Measurements from ENCODE around the gene ADAMTS12. TPM values are rescaled to one million over a fixed set of nuclear protein-coding genes. Genes with fewer than 3 reads are reported as not detected.

The ADAMTS12 gene
- total RNA-seq, 1 experiment from 2014 or later = 0.15 TPM

DNA sequence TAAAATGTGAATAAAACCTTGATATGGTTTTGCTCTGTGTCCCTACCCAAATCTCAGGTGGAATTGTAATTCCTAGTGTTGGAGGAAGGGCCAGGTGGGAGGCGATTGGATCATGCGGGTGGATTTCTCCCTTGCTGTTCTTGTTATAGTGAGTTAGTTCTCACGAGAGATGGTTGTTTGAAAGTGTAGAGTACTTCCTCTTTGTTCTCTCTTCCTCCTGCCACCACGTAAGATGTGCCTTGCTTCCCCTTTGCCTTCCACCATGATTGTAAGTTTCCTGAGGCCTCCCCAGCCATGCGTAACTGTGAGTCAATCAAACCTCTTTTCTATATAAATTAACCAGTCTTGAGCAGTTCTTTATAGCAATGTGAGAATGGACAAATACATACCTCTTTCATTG is 416.1 kb downstream of the ADAMTS12 start:
- intact Hi-C loops (cut with micrococcal nuclease; ENCODE audit: unreplicated experiment) = loop anchor here (10.0 kb wide), 1 partner anchor 459 kb away; the partner anchor contains the start of gene RXFP3
- TF ChIP-seq, protein P1, sequence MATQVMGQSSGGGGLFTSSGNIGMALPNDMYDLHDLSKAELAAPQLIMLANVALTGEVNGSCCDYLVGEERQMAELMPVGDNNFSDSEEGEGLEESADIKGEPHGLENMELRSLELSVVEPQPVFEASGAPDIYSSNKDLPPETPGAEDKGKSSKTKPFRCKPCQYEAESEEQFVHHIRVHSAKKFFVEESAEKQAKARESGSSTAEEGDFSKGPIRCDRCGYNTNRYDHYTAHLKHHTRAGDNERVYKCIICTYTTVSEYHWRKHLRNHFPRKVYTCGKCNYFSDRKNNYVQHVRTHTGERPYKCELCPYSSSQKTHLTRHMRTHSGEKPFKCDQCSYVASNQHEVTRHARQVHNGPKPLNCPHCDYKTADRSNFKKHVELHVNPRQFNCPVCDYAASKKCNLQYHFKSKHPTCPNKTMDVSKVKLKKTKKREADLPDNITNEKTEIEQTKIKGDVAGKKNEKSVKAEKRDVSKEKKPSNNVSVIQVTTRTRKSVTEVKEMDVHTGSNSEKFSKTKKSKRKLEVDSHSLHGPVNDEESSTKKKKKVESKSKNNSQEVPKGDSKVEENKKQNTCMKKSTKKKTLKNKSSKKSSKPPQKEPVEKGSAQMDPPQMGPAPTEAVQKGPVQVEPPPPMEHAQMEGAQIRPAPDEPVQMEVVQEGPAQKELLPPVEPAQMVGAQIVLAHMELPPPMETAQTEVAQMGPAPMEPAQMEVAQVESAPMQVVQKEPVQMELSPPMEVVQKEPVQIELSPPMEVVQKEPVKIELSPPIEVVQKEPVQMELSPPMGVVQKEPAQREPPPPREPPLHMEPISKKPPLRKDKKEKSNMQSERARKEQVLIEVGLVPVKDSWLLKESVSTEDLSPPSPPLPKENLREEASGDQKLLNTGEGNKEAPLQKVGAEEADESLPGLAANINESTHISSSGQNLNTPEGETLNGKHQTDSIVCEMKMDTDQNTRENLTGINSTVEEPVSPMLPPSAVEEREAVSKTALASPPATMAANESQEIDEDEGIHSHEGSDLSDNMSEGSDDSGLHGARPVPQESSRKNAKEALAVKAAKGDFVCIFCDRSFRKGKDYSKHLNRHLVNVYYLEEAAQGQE (IDR thresholded peaks at IDR 0.05; ENCODE audit: insufficient read depth in 1 of 2, low read depth in 2 of 2, low read length in 1 of 2) = no peak
- TF ChIP-seq, protein P2, sequence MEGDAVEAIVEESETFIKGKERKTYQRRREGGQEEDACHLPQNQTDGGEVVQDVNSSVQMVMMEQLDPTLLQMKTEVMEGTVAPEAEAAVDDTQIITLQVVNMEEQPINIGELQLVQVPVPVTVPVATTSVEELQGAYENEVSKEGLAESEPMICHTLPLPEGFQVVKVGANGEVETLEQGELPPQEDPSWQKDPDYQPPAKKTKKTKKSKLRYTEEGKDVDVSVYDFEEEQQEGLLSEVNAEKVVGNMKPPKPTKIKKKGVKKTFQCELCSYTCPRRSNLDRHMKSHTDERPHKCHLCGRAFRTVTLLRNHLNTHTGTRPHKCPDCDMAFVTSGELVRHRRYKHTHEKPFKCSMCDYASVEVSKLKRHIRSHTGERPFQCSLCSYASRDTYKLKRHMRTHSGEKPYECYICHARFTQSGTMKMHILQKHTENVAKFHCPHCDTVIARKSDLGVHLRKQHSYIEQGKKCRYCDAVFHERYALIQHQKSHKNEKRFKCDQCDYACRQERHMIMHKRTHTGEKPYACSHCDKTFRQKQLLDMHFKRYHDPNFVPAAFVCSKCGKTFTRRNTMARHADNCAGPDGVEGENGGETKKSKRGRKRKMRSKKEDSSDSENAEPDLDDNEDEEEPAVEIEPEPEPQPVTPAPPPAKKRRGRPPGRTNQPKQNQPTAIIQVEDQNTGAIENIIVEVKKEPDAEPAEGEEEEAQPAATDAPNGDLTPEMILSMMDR (IDR thresholded peaks at IDR 0.05) = no peak
- TF ChIP-seq POLR2AphosphoS5 (IDR thresholded peaks at IDR 0.05; ENCODE audit: low read depth, low read length) = no peak
- TF ChIP-seq TCF7L2 (IDR thresholded peaks at IDR 0.05; ENCODE audit: low read depth, low read length) = no peak
- TF ChIP-seq SIN3A (IDR thresholded peaks at IDR 0.05; ENCODE audit: borderline replicate concordance, insufficient read depth, low read depth, low read length) = no peak
- Histone ChIP-seq H3K27me3 (ENCODE audit: control insufficient read depth, insufficient read depth, low read length) (no peaks in the 10 kb centered on the region), H3K4me1 (ENCODE audit: control insufficient read depth, insufficient read depth, low read length) (no peaks in the 10 kb centered on the region), H3K9me3 (ENCODE audit: control insufficient read depth, insufficient read depth, low read depth, low read length) (no peaks in the 10 kb centered on the region), H3K4me3 (ENCODE audit: low read depth in 2 of 2, low read length in 2 of 2) (no peak overlapping the region), H3K36me3 (ENCODE audit: control insufficient read depth, insufficient read depth, low read length) (peaks cover 9% of the 10 kb centered on the region), H3K27ac (ENCODE audit: low read length) (no peak overlapping the region)
- ChIA-PET CTCF (no interaction called here), POLR2A (no interaction called here)
- no TSS peak for BruUV-seq (replicated peaks)
- DNase-seq (ENCODE audit: low read depth, low spot score) (no peak), ATAC-seq (no peak)
- in situ Hi-C loops (cut with HindIII; ENCODE audit: low pct_unique_long_range_greater_than_20kb, low sequenced_read_pairs) = no loop called here

DNA sequence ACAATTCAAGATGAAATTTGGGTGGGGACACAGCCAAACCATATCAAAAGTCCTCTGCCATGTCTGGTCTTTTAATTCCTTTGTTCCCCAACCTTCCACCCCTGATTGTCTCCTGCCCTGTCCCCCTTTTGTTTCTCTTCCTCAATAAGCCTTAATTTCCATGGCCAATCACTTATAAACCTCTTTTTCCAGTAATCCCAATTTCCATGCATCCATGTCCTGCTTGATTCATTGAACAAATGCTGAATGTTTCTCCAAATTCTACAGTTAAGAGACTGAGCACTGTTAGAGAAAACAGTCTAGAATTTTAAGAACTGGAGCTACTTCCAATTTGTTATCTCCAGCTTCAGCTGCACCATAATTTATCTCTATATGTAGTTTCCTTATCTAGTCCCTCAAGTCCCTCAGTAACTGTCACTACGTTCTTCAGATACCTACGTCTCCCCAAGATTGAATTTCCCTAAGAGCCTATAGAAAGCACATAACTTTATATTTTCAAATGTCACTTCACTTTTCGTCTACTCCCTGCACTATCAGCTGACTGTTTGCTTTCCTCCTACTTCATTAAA is 416.8 kb downstream of the ADAMTS12 start:
- BruUV-seq (replicated peaks) = no TSS peak
- ChIA-PET POLR2A (no interaction called here), CTCF (no interaction called here)
- DNase-seq (ENCODE audit: low read depth, low spot score) (no peak), ATAC-seq (no peak)
- Histone ChIP-seq H3K27me3 (ENCODE audit: control insufficient read depth, insufficient read depth, low read length) (no peaks in the 10 kb centered on the region), H3K36me3 (ENCODE audit: control insufficient read depth, insufficient read depth, low read length) (peaks cover 11% of the 10 kb centered on the region), H3K4me3 (ENCODE audit: low read depth in 2 of 2, low read length in 2 of 2) (no peak overlapping the region), H3K4me1 (ENCODE audit: control insufficient read depth, insufficient read depth, low read length) (no peaks in the 10 kb centered on the region), H3K9me3 (ENCODE audit: control insufficient read depth, insufficient read depth, low read depth, low read length) (no peaks in the 10 kb centered on the region), H3K27ac (ENCODE audit: low read length) (no peak overlapping the region)
- intact Hi-C loops (cut with micrococcal nuclease; ENCODE audit: unreplicated experiment) = loop anchor here (10.0 kb wide), 1 partner anchor 460 kb away; the partner anchor contains the start of gene RXFP3
- TF ChIP-seq, protein P2 (IDR thresholded peaks at IDR 0.05) = no peak
- TF ChIP-seq SIN3A (IDR thresholded peaks at IDR 0.05; ENCODE audit: borderline replicate concordance, insufficient read depth, low read depth, low read length) = no peak
- TF ChIP-seq, protein P1 (IDR thresholded peaks at IDR 0.05; ENCODE audit: insufficient read depth in 1 of 2, low read depth in 2 of 2, low read length in 1 of 2) = no peak
- no peak for TF ChIP-seq TCF7L2 (IDR thresholded peaks at IDR 0.05; ENCODE audit: low read depth, low read length)
- TF ChIP-seq POLR2AphosphoS5 (IDR thresholded peaks at IDR 0.05; ENCODE audit: low read depth, low read length) = no peak
- in situ Hi-C loops (cut with HindIII; ENCODE audit: low pct_unique_long_range_greater_than_20kb, low sequenced_read_pairs) = no loop called here
